MM.1S (cell line): ENCODE data around the gene CPS1.

ENCODE experiments used
- DNase-seq: peaks from one replicate; pipeline ENCODE4 v3.0.0-alpha.2; 2015
- H2AFZ ChIP-seq: fragments of 300-600 bp; sonication (generic); 2 replicates; pipeline ENCODE4 v1.6.0; 2016; ENCODE audit warnings: antibody characterized with exemption, low read length
- H3F3A ChIP-seq: fragments of 300-600 bp; sonication (generic); 2 replicates; pipeline ENCODE4 v1.6.1; 2016; ENCODE audit warnings: mild to moderate bottlenecking, antibody characterized with exemption, low read length, moderate library complexity, mixed read lengths; ENCODE audit not compliant: insufficient read depth
- H3K27ac ChIP-seq: fragments of 300-600 bp; sonication (generic); 2 replicates; pipeline ENCODE4 v1.5.1; 2016; ENCODE audit warnings: mild to moderate bottlenecking, low read length
- H3K27me3 ChIP-seq: fragments of 300-600 bp; sonication (generic); replicated peaks from 2 replicates; pipeline ENCODE4 v1.6.0; 2016; ENCODE audit warnings: low read length; ENCODE audit not compliant: insufficient read depth
- H3K36me3 ChIP-seq: fragments of 300-600 bp; sonication (generic); replicated peaks from 2 replicates; pipeline ENCODE4 v1.6.1; 2016; ENCODE audit warnings: mild to moderate bottlenecking, low read length, mixed read lengths; ENCODE audit not compliant: insufficient read depth
- H3K4me1 ChIP-seq: fragments of 300-600 bp; sonication (generic); 2 replicates; pipeline ENCODE4 v1.6.1; 2016; ENCODE audit warnings: low read length, mixed read lengths
- H3K4me2 ChIP-seq: fragments of 300-600 bp; sonication (generic); 2 replicates; pipeline ENCODE4 v1.6.0; 2016; ENCODE audit warnings: low read depth, low read length
- H3K4me3 ChIP-seq: fragments of 300-600 bp; sonication (generic); 2 replicates; pipeline ENCODE4 v1.5.1; 2016; ENCODE audit warnings: low read length, mixed read lengths
- H3K79me2 ChIP-seq: fragments of 300-600 bp; sonication (generic); 2 replicates; pipeline ENCODE4 v1.6.1; 2016; ENCODE audit warnings: mixed run types, low read length, mixed read lengths
- H3K9ac ChIP-seq: fragments of 300-600 bp; sonication (generic); 2 replicates; pipeline ENCODE4 v1.6.1; 2016; ENCODE audit warnings: low read length, mixed read lengths
- H3K9me2 ChIP-seq: fragments of 300-600 bp; sonication (generic); replicated peaks from 2 replicates; pipeline ENCODE4 v1.6.1; 2016; ENCODE audit warnings: mild to moderate bottlenecking, low read length, mixed read lengths; ENCODE audit not compliant: insufficient read depth
- H3K9me3 ChIP-seq: fragments of 300-600 bp; sonication (generic); replicated peaks from 2 replicates; pipeline ENCODE4 v1.6.1; 2016; ENCODE audit warnings: mild to moderate bottlenecking, low read length, mixed read lengths; ENCODE audit not compliant: insufficient read depth
- H4K20me1 ChIP-seq: fragments of 300-600 bp; sonication (generic); 2 replicates; pipeline ENCODE4 v1.6.1; 2016; ENCODE audit warnings: mild to moderate bottlenecking, low read length, moderate library complexity, mixed read lengths; ENCODE audit not compliant: insufficient read depth
- EZH2 ChIP-seq: fragments of 300-600 bp; sonication (generic); optimal IDR thresholded peaks from 2 replicates; pipeline ENCODE3; 2017; ENCODE audit warnings: low read depth, mild to moderate bottlenecking, antibody characterized with exemption, low read length, mixed read lengths
- EZH2phosphoT487 ChIP-seq: fragments of 300-600 bp; sonication (generic); IDR thresholded peaks from 2 replicates; pipeline ENCODE4 v1.6.1; 2018; ENCODE audit warnings: antibody characterized with exemption, low read length
- TF ChIP-seq, protein P1 (sequence below): fragments of 300-600 bp; sonication (generic); IDR thresholded peaks from 2 replicates; pipeline ENCODE4 v1.5.1; 2016; ENCODE audit warnings: antibody characterized with exemption, low read length, mixed read lengths

Gene CPS1

DNA sequence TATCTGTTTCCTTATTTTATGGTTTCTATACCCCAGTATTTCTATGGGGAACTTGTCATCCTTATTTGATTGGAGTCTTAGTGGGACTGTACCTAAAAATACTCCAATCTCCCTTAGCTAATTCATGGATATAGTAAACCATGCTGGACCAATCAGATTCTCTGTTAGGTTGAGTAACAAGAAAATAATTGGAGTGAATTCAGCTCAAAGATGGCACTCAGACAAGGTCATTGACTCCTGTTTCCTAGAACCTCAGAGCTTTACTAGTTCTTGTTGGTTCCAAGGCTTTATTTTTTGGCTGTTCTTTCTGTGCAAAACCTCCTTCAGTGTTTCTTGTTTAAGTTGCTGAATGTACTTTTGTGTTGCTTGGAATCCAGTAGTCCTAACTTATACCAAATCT lies 31.9 kb upstream of the CPS1 start:
- Histone ChIP-seq H3K4me1 (no peaks in the 10 kb centered on the region), H3K4me2 (no peak overlapping the region), H3K9ac (no peak overlapping the region), H2AFZ (no peak overlapping the region), H3K9me3 (no peaks in the 10 kb centered on the region), H3K36me3 (no peaks in the 10 kb centered on the region), H3K4me3 (no peak overlapping the region), H4K20me1 (no peaks in the 10 kb centered on the region), H3K27ac (no peak overlapping the region), H3K79me2 (no peaks in the 10 kb centered on the region), H3F3A (no peaks in the 10 kb centered on the region), H3K9me2 (no peaks in the 10 kb centered on the region), H3K27me3 (no peaks in the 10 kb centered on the region)
- DNase-seq: no peak
- TF ChIP-seq EZH2phosphoT487 (no peak), EZH2 (no peak)
- TF ChIP-seq, protein P1, sequence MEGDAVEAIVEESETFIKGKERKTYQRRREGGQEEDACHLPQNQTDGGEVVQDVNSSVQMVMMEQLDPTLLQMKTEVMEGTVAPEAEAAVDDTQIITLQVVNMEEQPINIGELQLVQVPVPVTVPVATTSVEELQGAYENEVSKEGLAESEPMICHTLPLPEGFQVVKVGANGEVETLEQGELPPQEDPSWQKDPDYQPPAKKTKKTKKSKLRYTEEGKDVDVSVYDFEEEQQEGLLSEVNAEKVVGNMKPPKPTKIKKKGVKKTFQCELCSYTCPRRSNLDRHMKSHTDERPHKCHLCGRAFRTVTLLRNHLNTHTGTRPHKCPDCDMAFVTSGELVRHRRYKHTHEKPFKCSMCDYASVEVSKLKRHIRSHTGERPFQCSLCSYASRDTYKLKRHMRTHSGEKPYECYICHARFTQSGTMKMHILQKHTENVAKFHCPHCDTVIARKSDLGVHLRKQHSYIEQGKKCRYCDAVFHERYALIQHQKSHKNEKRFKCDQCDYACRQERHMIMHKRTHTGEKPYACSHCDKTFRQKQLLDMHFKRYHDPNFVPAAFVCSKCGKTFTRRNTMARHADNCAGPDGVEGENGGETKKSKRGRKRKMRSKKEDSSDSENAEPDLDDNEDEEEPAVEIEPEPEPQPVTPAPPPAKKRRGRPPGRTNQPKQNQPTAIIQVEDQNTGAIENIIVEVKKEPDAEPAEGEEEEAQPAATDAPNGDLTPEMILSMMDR: no peak

DNA sequence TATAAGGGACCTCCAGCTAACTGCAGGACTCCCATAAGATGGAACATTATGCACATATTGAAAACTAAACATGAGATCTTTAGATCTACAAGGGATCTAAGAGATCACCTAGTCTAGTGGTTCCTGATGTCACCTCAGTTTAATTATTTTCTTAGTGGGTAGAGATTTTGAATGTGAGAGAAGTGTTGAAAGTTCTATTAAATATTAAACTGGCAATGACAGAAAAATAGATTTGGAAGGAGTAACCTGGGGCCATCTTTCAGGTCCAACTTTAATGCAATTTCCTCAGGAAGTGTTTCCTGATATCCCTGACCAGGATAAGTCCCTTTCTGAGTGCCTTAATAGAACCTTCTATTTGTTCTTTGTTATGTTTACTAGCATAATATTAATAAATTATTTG lies 29.1 kb upstream of the CPS1 start:
- H3F3A ChIP-seq: no peaks in the 10 kb centered on the region
- TF ChIP-seq, protein P1: no peak
- no peak for TF ChIP-seq EZH2
- no peak for DNase-seq
- no peaks in the 10 kb centered on the region for H3K36me3 ChIP-seq
- H3K4me2 ChIP-seq: no peak overlapping the region
- H3K9me2 ChIP-seq: no peaks in the 10 kb centered on the region
- no peak overlapping the region for H3K4me3 ChIP-seq
- no peaks in the 10 kb centered on the region for H3K79me2 ChIP-seq
- no peak overlapping the region for H3K27ac ChIP-seq
- H3K4me1 ChIP-seq: no peaks in the 10 kb centered on the region
- no peaks in the 10 kb centered on the region for H3K9me3 ChIP-seq
- H4K20me1 ChIP-seq: no peaks in the 10 kb centered on the region
- no peak overlapping the region for H2AFZ ChIP-seq
- no peaks in the 10 kb centered on the region for H3K27me3 ChIP-seq
- H3K9ac ChIP-seq: no peak overlapping the region

DNA sequence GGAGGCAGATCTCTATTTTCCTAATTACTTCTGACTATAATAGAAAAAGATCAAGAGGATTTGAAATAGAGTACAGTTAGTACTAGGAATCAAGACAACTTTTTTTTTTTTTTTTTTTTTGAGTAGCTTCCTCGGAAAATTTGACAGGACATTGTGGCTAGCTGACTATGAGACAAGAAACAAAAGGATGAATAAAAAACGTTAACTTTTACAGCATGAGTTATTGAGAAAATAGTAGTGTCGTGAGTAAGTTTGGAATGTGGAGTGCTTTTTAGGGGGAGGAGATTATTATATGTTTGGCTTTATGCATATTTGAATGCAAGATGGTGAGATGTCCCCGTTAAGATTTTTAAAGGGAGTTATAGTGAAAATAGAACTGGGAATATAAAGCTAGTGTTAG lies 27.7 kb upstream of the CPS1 start:
- Histone ChIP-seq H3F3A (no peaks in the 10 kb centered on the region), H3K79me2 (no peaks in the 10 kb centered on the region), H2AFZ (no peak overlapping the region), H3K4me2 (no peak overlapping the region), H3K27me3 (no peaks in the 10 kb centered on the region), H3K9me3 (no peaks in the 10 kb centered on the region), H3K4me1 (no peaks in the 10 kb centered on the region), H3K9me2 (no peaks in the 10 kb centered on the region), H3K27ac (no peak overlapping the region), H4K20me1 (no peaks in the 10 kb centered on the region), H3K9ac (no peak overlapping the region), H3K4me3 (no peak overlapping the region), H3K36me3 (no peaks in the 10 kb centered on the region)
- TF ChIP-seq EZH2: no peak
- TF ChIP-seq, protein P1: no peak
- TF ChIP-seq EZH2phosphoT487: no peak
- DNase-seq: no peak
